Measurements from ENCODE around the gene EEFSEC.
A peak's percentile ranks its signal among the peaks of the same experiment; 100 is the strongest.

EEFSEC gene

DNA sequence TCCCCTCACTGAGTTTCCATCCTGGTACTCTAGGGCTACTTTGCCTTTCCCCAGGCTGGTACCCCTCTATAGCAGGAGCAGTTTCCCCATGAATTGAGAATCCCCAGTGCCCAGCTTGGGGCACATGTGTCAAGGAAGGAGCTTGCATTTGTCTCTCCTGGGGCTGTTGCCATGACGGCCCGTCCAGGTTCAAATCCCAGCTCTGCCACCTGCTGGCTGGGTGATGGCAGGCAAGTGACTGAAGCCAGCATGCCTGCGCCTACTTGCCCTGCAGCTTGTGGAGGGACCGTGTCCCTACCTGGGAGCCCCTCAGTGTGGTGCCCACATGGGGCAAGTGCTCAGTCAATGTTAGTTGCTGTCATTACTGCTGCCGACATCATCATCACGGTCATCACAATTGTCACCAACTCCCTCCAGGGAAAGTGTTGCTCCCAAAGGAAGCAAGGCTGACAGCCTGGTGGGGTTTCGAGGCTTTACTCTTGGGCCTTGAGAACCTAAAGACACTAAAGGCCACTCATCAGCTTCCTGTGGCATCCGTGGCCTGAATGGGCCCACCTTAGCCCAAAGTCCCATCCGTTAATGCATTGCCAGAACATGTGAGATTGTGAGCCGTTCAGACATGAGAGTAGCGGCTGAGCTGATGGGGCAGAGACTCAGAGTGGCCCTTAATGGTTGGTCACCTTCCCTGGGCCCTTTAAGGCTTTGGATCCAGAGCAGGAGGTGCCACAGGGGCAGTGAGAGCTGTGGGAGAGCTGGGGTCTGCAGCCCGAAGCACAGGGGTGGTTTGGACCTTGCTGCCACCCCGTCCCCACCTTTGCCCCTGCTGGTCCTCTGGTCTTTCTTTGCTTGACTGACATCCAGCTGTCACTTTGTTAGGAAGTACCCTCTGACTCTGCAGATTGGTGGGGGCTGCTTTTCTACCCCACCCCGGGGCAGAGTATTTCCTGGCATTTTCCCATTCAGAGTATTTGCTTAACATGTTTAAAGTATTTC lies 169.0 kb downstream of the EEFSEC start:
- H3K27me3 Mint-ChIP-seq (ENCODE audit: low read depth), result no peaks in the 10 kb centered on the region
- H3K4me3 Mint-ChIP-seq, result no peak overlapping the region
- H3K36me3 Mint-ChIP-seq (ENCODE audit: low read depth), result no peaks in the 10 kb centered on the region
- no peaks in the 10 kb centered on the region for H3K9me3 Mint-ChIP-seq
- H3K27ac Mint-ChIP-seq, result no peak overlapping the region
- peaks cover 28% of the 10 kb centered on the region for H3K4me1 Mint-ChIP-seq
- TF ChIP-seq, protein P1, sequence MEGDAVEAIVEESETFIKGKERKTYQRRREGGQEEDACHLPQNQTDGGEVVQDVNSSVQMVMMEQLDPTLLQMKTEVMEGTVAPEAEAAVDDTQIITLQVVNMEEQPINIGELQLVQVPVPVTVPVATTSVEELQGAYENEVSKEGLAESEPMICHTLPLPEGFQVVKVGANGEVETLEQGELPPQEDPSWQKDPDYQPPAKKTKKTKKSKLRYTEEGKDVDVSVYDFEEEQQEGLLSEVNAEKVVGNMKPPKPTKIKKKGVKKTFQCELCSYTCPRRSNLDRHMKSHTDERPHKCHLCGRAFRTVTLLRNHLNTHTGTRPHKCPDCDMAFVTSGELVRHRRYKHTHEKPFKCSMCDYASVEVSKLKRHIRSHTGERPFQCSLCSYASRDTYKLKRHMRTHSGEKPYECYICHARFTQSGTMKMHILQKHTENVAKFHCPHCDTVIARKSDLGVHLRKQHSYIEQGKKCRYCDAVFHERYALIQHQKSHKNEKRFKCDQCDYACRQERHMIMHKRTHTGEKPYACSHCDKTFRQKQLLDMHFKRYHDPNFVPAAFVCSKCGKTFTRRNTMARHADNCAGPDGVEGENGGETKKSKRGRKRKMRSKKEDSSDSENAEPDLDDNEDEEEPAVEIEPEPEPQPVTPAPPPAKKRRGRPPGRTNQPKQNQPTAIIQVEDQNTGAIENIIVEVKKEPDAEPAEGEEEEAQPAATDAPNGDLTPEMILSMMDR (IDR thresholded peaks at IDR 0.05; ENCODE audit: unreplicated experiment in 3 of 3), result peak in 2 of 3 experiments; percentile 18 to 23

DNA sequence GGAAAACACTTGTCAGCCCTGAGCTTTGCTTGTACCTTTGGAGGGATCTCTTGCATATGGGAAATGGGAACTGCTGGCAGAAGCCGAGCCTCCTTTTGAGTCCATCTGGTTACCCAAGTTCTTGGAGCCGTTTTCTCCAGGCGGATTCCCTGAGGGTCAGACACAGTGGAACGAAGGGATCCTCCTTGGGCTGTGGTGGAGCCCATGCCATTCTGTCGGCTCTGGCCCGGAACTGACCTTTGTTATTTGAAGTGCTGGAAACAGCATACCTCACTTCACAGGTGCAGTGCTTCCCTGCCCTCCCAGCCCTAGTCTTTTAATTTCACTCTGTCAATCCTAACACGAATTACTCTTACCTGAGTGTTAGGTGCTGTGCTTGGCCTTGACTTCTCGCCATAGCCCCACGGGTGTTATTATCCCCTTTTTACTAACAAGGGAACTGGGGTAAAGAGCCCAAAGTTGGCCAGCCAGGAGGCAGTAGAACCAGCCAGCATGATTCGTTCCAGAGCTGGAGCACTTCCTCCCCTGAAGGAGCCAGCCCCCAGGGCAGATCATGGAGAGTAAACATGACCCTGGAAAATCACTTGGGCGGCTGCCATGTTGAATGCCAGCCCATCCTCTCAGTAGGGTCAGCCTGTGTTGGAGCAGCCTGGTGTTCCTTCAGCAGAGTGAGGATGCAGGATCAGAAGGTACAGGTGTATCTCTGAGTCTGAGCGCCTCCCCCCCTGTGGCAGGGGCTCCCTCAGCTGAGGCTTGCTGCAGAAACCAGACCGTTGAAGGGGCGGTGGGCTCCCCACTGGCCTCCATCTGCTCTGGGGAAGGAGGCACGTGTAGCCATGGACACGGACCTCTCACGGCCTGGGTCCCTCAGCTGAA lies 170.2 kb downstream of the EEFSEC start:
- peaks cover 4% of the 10 kb centered on the region for H3K27me3 Mint-ChIP-seq (ENCODE audit: low read depth)
- no peaks in the 10 kb centered on the region for H3K36me3 Mint-ChIP-seq (ENCODE audit: low read depth)
- TF ChIP-seq, protein P1 (IDR thresholded peaks at IDR 0.05; ENCODE audit: unreplicated experiment in 3 of 3), result no peak
- H3K4me1 Mint-ChIP-seq, result peaks cover 24% of the 10 kb centered on the region
- no peaks in the 10 kb centered on the region for H3K9me3 Mint-ChIP-seq
- no peak overlapping the region for H3K27ac Mint-ChIP-seq
- H3K4me3 Mint-ChIP-seq, result no peak overlapping the region

DNA sequence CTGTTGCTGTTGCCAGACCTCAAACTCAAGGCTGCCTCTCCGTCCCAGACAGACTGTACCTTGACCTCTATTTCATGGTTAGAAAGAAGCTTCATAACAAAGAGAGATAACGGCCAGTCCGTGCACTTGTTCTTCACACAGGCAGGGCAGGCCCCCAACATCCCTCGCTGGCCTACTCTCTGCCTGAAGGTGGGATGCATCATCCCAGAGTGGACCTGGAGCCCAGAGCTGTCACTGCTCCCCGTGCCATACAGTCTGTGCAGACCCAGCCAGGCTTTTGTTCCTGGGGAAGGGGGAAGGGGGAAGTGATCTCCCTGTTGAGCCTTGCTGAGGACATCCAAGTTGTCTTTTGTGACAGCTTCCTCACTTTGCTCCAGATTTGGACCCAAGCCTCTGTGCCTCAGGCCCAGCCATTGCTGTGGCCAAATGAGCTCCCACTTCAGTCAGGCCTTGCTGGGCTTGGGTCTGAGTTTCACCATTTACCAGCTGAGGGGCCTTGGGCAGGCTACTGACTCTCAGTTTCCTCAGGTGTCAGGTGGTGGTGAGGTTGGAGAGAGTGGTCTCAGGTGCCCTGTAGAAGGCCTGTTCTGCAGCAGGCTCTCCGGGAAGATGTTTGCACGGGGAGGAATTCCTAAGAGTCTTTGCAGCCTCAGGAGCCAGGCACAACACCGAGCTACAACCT lies 171.8 kb downstream of the EEFSEC start:
- Mint-ChIP-seq H3K36me3 (ENCODE audit: low read depth) (no peaks in the 10 kb centered on the region), H3K9me3 (no peaks in the 10 kb centered on the region), H3K27ac (peak overlapping the region in 2 of 3 experiments; percentile 15 to 70), H3K4me1 (peaks cover 17% of the 10 kb centered on the region), H3K27me3 (ENCODE audit: low read depth) (peaks cover 4% of the 10 kb centered on the region), H3K4me3 (no peak overlapping the region)
- TF ChIP-seq, protein P1 (IDR thresholded peaks at IDR 0.05; ENCODE audit: unreplicated experiment in 3 of 3), result no peak

DNA sequence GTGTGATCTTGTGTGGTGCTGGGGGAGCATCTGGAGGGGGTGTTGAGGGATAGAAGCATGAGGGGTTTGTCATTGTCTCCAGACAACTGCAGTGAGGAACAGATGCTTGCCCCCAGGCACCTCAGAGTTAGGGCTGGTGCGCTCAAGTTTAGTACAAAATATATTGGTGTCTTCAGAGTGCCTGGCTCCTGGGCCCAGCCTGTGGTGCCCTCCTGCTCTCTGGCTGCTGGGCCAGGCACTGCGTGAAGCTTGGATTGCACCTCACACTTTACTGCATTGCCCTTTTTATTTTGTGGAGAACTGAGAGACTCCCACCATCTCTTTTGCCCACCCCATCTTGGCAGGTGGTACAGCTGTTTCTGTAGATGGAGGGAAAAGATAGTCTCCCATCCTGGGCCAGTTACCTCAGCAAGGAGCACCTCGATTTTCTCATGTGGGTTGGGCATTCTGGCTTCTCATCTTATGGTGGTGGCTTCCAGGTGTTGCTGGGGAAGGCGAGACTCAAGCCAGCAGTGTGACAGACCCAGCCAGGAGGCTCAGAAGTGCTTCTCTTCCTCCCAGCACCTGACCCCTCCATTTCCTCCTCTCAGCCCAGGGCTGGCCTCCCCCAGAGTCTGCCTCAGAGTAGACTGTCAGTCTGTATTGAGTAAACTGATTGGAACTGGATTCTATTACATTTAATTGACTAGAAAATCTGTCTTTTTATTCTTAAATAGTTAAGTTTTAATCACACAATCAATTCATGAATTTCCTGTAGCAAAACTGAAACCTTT lies 173.0 kb downstream of the EEFSEC start:
- no peak overlapping the region for H3K4me3 Mint-ChIP-seq
- no peaks in the 10 kb centered on the region for H3K36me3 Mint-ChIP-seq (ENCODE audit: low read depth)
- no peaks in the 10 kb centered on the region for H3K9me3 Mint-ChIP-seq
- peaks cover 4% of the 10 kb centered on the region for H3K27me3 Mint-ChIP-seq (ENCODE audit: low read depth)
- H3K27ac Mint-ChIP-seq, result peak overlapping the region in 1 of 3 experiments; percentile 60
- TF ChIP-seq, protein P1 (IDR thresholded peaks at IDR 0.05; ENCODE audit: unreplicated experiment in 3 of 3), result no peak
- H3K4me1 Mint-ChIP-seq, result peaks cover 10% of the 10 kb centered on the region

DNA sequence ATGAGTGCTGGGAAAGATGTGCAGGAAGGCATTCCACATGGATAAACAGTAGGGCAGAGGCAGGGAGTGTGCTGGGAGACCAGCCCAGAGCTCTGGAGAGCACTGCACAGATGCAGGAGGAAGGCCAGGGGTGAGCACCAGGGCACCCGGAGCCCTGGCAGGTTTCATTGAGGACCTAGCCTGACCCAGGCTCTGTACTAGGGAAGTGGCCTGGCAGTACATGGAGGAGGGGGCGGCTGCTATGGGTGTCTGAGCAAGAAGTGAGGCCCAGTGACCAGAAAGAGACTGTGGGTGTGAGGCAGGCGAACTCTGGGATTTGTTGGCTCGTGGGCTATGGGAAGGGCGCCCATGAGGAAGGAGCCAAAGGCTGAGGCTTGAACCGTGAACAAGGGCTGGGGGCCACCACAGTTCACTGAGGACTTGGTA lies 174.3 kb downstream of the EEFSEC start:
- H3K9me3 Mint-ChIP-seq, result no peaks in the 10 kb centered on the region
- peaks cover 10% of the 10 kb centered on the region for H3K4me1 Mint-ChIP-seq
- TF ChIP-seq, protein P1 (IDR thresholded peaks at IDR 0.05; ENCODE audit: unreplicated experiment in 3 of 3), result no peak
- H3K36me3 Mint-ChIP-seq (ENCODE audit: low read depth), result no peaks in the 10 kb centered on the region
- H3K27ac Mint-ChIP-seq, result no peak overlapping the region
- peaks cover 4% of the 10 kb centered on the region for H3K27me3 Mint-ChIP-seq (ENCODE audit: low read depth)
- H3K4me3 Mint-ChIP-seq, result no peak overlapping the region

Measured in nephron (organoid).